ENCODE data around the gene LTBP3. TPM values are rescaled to one million over a fixed set of nuclear protein-coding genes. Genes with fewer than 3 reads are reported as not detected.

Gene LTBP3
- total RNA-seq, 1 experiment from 2014 or later = 10.6 TPM

DNA sequence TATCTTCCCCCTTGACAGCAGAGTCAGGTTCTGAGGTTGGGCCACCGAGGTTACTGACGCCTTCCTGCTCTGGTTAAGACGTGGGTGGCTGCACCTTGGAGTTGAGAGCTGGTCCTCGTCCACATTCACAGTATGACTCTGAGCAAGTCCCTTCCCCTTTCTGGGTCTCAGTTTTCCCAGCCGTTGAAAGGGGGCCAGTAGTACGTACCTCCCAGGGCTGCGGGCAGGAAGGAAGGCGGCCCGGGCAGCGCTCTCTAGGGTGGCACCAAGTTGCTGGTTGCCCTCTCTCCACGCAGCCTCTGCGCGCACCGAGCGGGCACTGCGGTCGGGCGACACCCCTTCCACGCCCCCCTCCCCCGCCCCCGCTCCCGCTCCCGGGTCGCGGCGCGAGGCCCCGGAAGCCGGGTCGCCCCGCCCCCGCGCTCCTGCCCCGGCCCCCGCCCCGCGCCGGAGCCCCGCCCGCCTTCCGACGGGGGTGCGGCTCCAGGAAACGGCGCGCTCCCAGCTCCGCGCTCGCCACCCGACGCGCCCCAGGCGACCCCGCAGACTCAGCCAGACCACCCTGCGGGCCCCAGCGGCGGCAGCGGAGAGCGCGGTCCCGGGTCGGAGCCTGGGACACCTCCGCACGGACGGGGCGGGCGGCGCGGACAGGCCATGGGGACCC is 17.5 kb upstream of the LTBP3 start, which contains the start of gene EHBP1L1:
TSS of gene EHBP1L1 (plus strand) at position 486 of the 664 bp plus-strand sequence. CDS start 250 bp downstream, outside the sequence.
- Histone ChIP-seq H3T11ph (ENCODE audit: low read length) (no peak within 1 kb of the TSS), H3K23me2 (ENCODE audit: insufficient read length, low read depth, low read length, poor library complexity, severe bottlenecking) (peaks cover 13% of the 10 kb centered on the region), H3K23ac (ENCODE audit: insufficient read length, low read depth, low read length) (no peak within 1 kb of the TSS), H3K79me2 (ENCODE audit: insufficient read depth, low read length) (no peaks in the 10 kb centered on the region; the same call in 1 of the 2 replicates), H2BK120ac (ENCODE audit: low read depth, low read length, poor library complexity, severe bottlenecking) (no peak within 1 kb of the TSS), H3K27ac (ENCODE audit: insufficient read length, low read depth, low read length) (no peak within 1 kb of the TSS), H4K91ac (ENCODE audit: insufficient read length, low read depth, low read length) (no peak within 1 kb of the TSS), H4K5ac (ENCODE audit: insufficient read length, low read depth, low read length) (no peak within 1 kb of the TSS), H2BK15ac (ENCODE audit: low read depth, low read length) (no peak within 1 kb of the TSS; the same call in 1 of the 2 replicates), H3K9me3 (ENCODE audit: control insufficient read depth, low read depth, low read length) (no peaks in the 10 kb centered on the region), H2AK5ac (ENCODE audit: insufficient read length, low read length) (no peak within 1 kb of the TSS), H3K4me1 (ENCODE audit: insufficient read depth, low read length) (no peaks in the 10 kb centered on the region; the same call in 1 of the 2 replicates), H2BK5ac (ENCODE audit: insufficient read length, low read length) (no peak within 1 kb of the TSS), H4K8ac (replicated peaks; ENCODE audit: insufficient read length, low read depth, low read length) (no peak within 1 kb of the TSS), H3K4me2 (ENCODE audit: insufficient read depth, insufficient read length, low read length) (peak within 1 kb of the TSS; percentile 60), H3K4ac (ENCODE audit: low read depth, low read length) (no peak within 1 kb of the TSS), H3K9ac (ENCODE audit: extremely low read depth, insufficient read length, low read length) (no peak within 1 kb of the TSS), H2BK20ac (ENCODE audit: low read depth, low read length, poor library complexity, severe bottlenecking) (no peak within 1 kb of the TSS), H3K27me3 (ENCODE audit: insufficient read depth, low read length) (peaks cover 8% of the 10 kb centered on the region; the same call in 1 of the 2 replicates), H2BK12ac (ENCODE audit: insufficient read length, low read depth, low read length) (no peak within 1 kb of the TSS), H3K14ac (ENCODE audit: insufficient read depth, low read length) (peak within 1 kb of the TSS; percentile 41; the same call in 1 of the 2 replicates), H3K79me1 (ENCODE audit: insufficient read depth, low read depth, low read length, poor library complexity, severe bottlenecking) (peaks cover 3% of the 10 kb centered on the region), H2AFZ (ENCODE audit: low read length) (no peak within 1 kb of the TSS), H3K56ac (ENCODE audit: insufficient read length, low read depth, low read length) (no peak within 1 kb of the TSS), H3K18ac (ENCODE audit: insufficient read length, low read depth, low read length) (no peak within 1 kb of the TSS), H4K20me1 (ENCODE audit: control insufficient read depth, insufficient read depth, insufficient read length) (no peaks in the 10 kb centered on the region)
- no peak for TF ChIP-seq CTCF (conservative IDR thresholded peaks at IDR 0.05)
- no peak within 1 kb of the TSS; a peak in 1 of 7 replicates for H3K27ac Mint-ChIP-seq
- peaks cover 31% of the 10 kb centered on the region for H3K27me3 Mint-ChIP-seq (ENCODE audit: low read depth)
- peaks cover 3 to 7% (median 4%) of the 10 kb centered on the region in 3 experiments; a peak in 4 of 7 replicates for H3K36me3 Mint-ChIP-seq (ENCODE audit: insufficient read depth in 1 of 3, low read depth in 3 of 3)
- WGBS (ENCODE audit: extremely low coverage, insufficient read length, low lambda C conversion rate) = no CpG with 5 or more reads among the region's 69 CpGs
- H3K9me3 Mint-ChIP-seq = no peaks in the 10 kb centered on the region
- peaks cover 27 to 49% of the 10 kb centered on the region in 2 experiments for H3K4me1 Mint-ChIP-seq
- peak within 1 kb of the TSS; percentile 63 to 86 for H3K4me3 Mint-ChIP-seq
- no peak for DNase-seq

All from H9 (cell line).